H9 (cell line): ENCODE measurements around the gene CDC25A. TPM values are rescaled to one million over a fixed set of nuclear protein-coding genes. Genes with fewer than 3 reads are reported as not detected.

Experiments
- DNase-seq: peaks from one replicate; pipeline ENCODE4 v3.0.0-alpha.2; 2017
- H2AFZ ChIP-seq: one replicate; pipeline ENCODE4 v1.6.1; 2013; ENCODE audit warnings: mild to moderate bottlenecking, low read length, control low read depth, moderate library complexity
- H2AK5ac ChIP-seq: 2 replicates; pipeline ENCODE4 v1.6.1; 2013; ENCODE audit warnings: low read length, control low read depth, mixed read lengths; ENCODE audit not compliant: insufficient read length
- H2BK120ac ChIP-seq: one replicate; pipeline ENCODE4 v1.6.1; 2013; ENCODE audit warnings: low read depth, mild to moderate bottlenecking, low read length, control low read depth, inconsistent platforms; ENCODE audit not compliant: poor library complexity, severe bottlenecking
- H2BK12ac ChIP-seq: 2 replicates; pipeline ENCODE4 v1.6.1; 2013; ENCODE audit warnings: low read length, control low read depth, mixed read lengths, low read depth; ENCODE audit not compliant: insufficient read length
- H2BK15ac ChIP-seq: 2 replicates; pipeline ENCODE4 v1.6.1; 2013; ENCODE audit warnings: low read depth, low read length, control low read depth
- H2BK20ac ChIP-seq: one replicate; pipeline ENCODE4 v1.6.1; 2013; ENCODE audit warnings: low read depth, mild to moderate bottlenecking, low read length, control low read depth, inconsistent platforms; ENCODE audit not compliant: poor library complexity, severe bottlenecking
- H2BK5ac ChIP-seq: 2 replicates; pipeline ENCODE4 v1.6.1; 2013; ENCODE audit warnings: low read length, control low read depth, mixed read lengths; ENCODE audit not compliant: insufficient read length
- H3K14ac ChIP-seq: 2 replicates; pipeline ENCODE4 v1.6.1; 2013; ENCODE audit warnings: low read length, control low read depth; ENCODE audit not compliant: insufficient read depth
- H3K18ac ChIP-seq: 2 replicates; pipeline ENCODE4 v1.6.1; 2013; ENCODE audit warnings: low read depth, mild to moderate bottlenecking, mixed read lengths, low read length, control low read depth; ENCODE audit not compliant: insufficient read length
- H3K23ac ChIP-seq: 2 replicates; pipeline ENCODE4 v1.6.1; 2013; ENCODE audit warnings: low read length, control low read depth, mixed read lengths, low read depth; ENCODE audit not compliant: insufficient read length
- H3K23me2 ChIP-seq: 2 replicates; pipeline ENCODE4 v1.6.1; 2013; ENCODE audit warnings: low read depth, mild to moderate bottlenecking, mixed read lengths, low read length, control low read depth; ENCODE audit not compliant: insufficient read length, poor library complexity, severe bottlenecking
- H3K27ac ChIP-seq: 2 replicates; pipeline ENCODE4 v1.5.1; 2013; ENCODE audit warnings: low read length, control low read depth, mixed read lengths, low read depth; ENCODE audit not compliant: insufficient read length
- H3K27me3 ChIP-seq: 2 replicates; pipeline ENCODE4 v1.6.1; 2013; ENCODE audit warnings: low read length, control low read depth, inconsistent platforms; ENCODE audit not compliant: insufficient read depth
- H3K4ac ChIP-seq: 2 replicates; pipeline ENCODE4 v1.6.1; 2013; ENCODE audit warnings: low read depth, mild to moderate bottlenecking, control low read depth, inconsistent platforms, low read length, moderate library complexity
- H3K4me1 ChIP-seq: 2 replicates; pipeline ENCODE4 v1.6.1; 2013; ENCODE audit warnings: low read length, control low read depth, inconsistent platforms; ENCODE audit not compliant: insufficient read depth
- H3K4me2 ChIP-seq: 2 replicates; pipeline ENCODE4 v1.6.1; 2013; ENCODE audit warnings: low read length, control low read depth, mixed read lengths; ENCODE audit not compliant: insufficient read length, insufficient read depth
- H3K56ac ChIP-seq: 2 replicates; pipeline ENCODE4 v1.6.1; 2013; ENCODE audit warnings: low read depth, mild to moderate bottlenecking, mixed read lengths, low read length, control low read depth; ENCODE audit not compliant: insufficient read length
- H3K79me1 ChIP-seq: 2 replicates; pipeline ENCODE4 v1.6.1; 2013; ENCODE audit warnings: low read depth, mild to moderate bottlenecking, moderate library complexity, low read length, control low read depth, inconsistent platforms; ENCODE audit not compliant: insufficient read depth, poor library complexity, severe bottlenecking
- H3K79me2 ChIP-seq: 2 replicates; pipeline ENCODE4 v1.6.1; 2013; ENCODE audit warnings: low read length, control low read depth, inconsistent platforms; ENCODE audit not compliant: insufficient read depth
- H3K9ac ChIP-seq: 2 replicates; pipeline ENCODE4 v1.6.1; 2013; ENCODE audit warnings: low read length, control low read depth, mixed read lengths; ENCODE audit not compliant: insufficient read length; ENCODE audit errors: extremely low read depth
- H3K9me3 ChIP-seq: one replicate; pipeline ENCODE4 v1.6.1; 2013; ENCODE audit warnings: low read depth, low read length, inconsistent platforms; ENCODE audit not compliant: control insufficient read depth
- H3T11ph ChIP-seq: one replicate; pipeline ENCODE4 v1.6.1; 2013; ENCODE audit warnings: mild to moderate bottlenecking, low read length, control low read depth, inconsistent platforms
- H4K20me1 ChIP-seq: one replicate; pipeline ENCODE4 v1.6.1; 2013; ENCODE audit not compliant: control insufficient read depth, insufficient read length, insufficient read depth
- H4K5ac ChIP-seq: 2 replicates; pipeline ENCODE4 v1.6.1; 2013; ENCODE audit warnings: low read depth, mild to moderate bottlenecking, mixed read lengths, low read length, control low read depth; ENCODE audit not compliant: insufficient read length
- H4K8ac ChIP-seq: replicated peaks from 2 replicates; pipeline ENCODE4 v1.6.1; 2013; ENCODE audit warnings: low read length, control low read depth, mixed read lengths, low read depth; ENCODE audit not compliant: insufficient read length
- H4K91ac ChIP-seq: 2 replicates; pipeline ENCODE4 v1.6.1; 2013; ENCODE audit warnings: low read depth, mild to moderate bottlenecking, moderate library complexity, mixed read lengths, low read length, control low read depth; ENCODE audit not compliant: insufficient read length
- H3K27ac Mint-ChIP-seq, 3 experiments: 2 replicates in 2 of 3; 3 replicates in 1 of 3; pipeline ENCODE4 v1.8.0; 2020 to 2021; ENCODE audit warnings: mixed read lengths in 3 of 3, mild to moderate bottlenecking in 1 of 3, moderate library complexity in 1 of 3
- H3K27me3 Mint-ChIP-seq: 2 replicates; pipeline ENCODE4 v1.8.0; 2021; ENCODE audit warnings: low read depth, mild to moderate bottlenecking, moderate library complexity, mixed read lengths
- H3K36me3 Mint-ChIP-seq, 3 experiments: 2 replicates in 2 of 3; 3 replicates in 1 of 3; pipeline ENCODE4 v1.8.0; 2020 to 2021; ENCODE audit warnings: low read depth in 3 of 3, mixed read lengths in 3 of 3; ENCODE audit not compliant: insufficient read depth in 1 of 3
- H3K4me1 Mint-ChIP-seq, 2 experiments: 2 replicates each; pipeline ENCODE4 v1.8.0; 2020; ENCODE audit warnings: mixed read lengths in 2 of 2
- H3K4me3 Mint-ChIP-seq, 2 experiments: 2 replicates in 1 of 2; 3 replicates in 1 of 2; pipeline ENCODE4 v1.8.0; 2020 to 2021; ENCODE audit warnings: mild to moderate bottlenecking in 2 of 2, mixed read lengths in 2 of 2, moderate library complexity in 1 of 2
- H3K9me3 Mint-ChIP-seq, 2 experiments: 2 replicates in 1 of 2; 3 replicates in 1 of 2; pipeline ENCODE4 v1.8.0; 2020; ENCODE audit warnings: mild to moderate bottlenecking in 2 of 2, mixed read lengths in 2 of 2, moderate library complexity in 1 of 2
- WGBS: extraction: QIAGEN DNeasy Blood & Tissue Kit; methylation state at CpG from one replicate; pipeline ENCODE4 v1.1.7; 2013; ENCODE audit warnings: missing lambda C conversion rate, low lambda C conversion rate, mixed read lengths; ENCODE audit not compliant: insufficient read length; ENCODE audit errors: extremely low coverage; 5-methylcytosine and 5-hydroxymethylcytosine counted together
- total RNA-seq: library from RNA; stranded (reverse); gene quantifications from 2 replicates; pipeline ENCODE4 v1.2.1, GENCODE V29; 2021
- TF ChIP-seq, protein P1 (sequence below): fragments of 200-600 bp; sonication (generic); conservative IDR thresholded peaks from 3 replicates; pipeline ENCODE4 v1.8.0; 2021; ENCODE audit warnings: antibody characterized with exemption, mild to moderate bottlenecking

CDC25A gene
- total RNA-seq, 1 experiment from 2014 or later = 83.3 TPM

- Histone ChIP-seq H3K27me3 (no peaks in the 10 kb centered on the region; the same call in 1 of the 2 replicates), H2BK12ac (no peak overlapping the region), H4K91ac (no peak overlapping the region), H3K4me2 (no peak overlapping the region), H3K27ac (no peak overlapping the region), H3K79me1 (no peaks in the 10 kb centered on the region), H2BK5ac (no peak overlapping the region), H2AK5ac (no peak overlapping the region), H3K18ac (no peak overlapping the region), H4K5ac (no peak overlapping the region), H3K14ac (no peak overlapping the region), H2BK120ac (no peak overlapping the region), H3K23me2 (no peaks in the 10 kb centered on the region), H3T11ph (no peak overlapping the region), H3K4me1 (no peaks in the 10 kb centered on the region), H3K23ac (no peak overlapping the region), H4K20me1 (no peaks in the 10 kb centered on the region), H2BK20ac (no peak overlapping the region), H2BK15ac (no peak overlapping the region), H3K9me3 (no peaks in the 10 kb centered on the region), H3K56ac (no peak overlapping the region), H4K8ac (no peak overlapping the region), H2AFZ (no peak overlapping the region), H3K4ac (no peak overlapping the region), H3K9ac (no peak overlapping the region), H3K79me2 (no peaks in the 10 kb centered on the region)
- Mint-ChIP-seq H3K9me3 (no peaks in the 10 kb centered on the region), H3K4me3 (no peak overlapping the region; a peak in 1 of 5 replicates), H3K4me1 (peaks cover 9 to 11% of the 10 kb centered on the region in 2 experiments), H3K27me3 (peaks cover 35% of the 10 kb centered on the region), H3K36me3 (no peaks in the 10 kb centered on the region), H3K27ac (no peak overlapping the region)
- no CpG with 5 or more reads among the region's 3 CpGs for WGBS
- DNase-seq = no peak
- TF ChIP-seq, protein P1, sequence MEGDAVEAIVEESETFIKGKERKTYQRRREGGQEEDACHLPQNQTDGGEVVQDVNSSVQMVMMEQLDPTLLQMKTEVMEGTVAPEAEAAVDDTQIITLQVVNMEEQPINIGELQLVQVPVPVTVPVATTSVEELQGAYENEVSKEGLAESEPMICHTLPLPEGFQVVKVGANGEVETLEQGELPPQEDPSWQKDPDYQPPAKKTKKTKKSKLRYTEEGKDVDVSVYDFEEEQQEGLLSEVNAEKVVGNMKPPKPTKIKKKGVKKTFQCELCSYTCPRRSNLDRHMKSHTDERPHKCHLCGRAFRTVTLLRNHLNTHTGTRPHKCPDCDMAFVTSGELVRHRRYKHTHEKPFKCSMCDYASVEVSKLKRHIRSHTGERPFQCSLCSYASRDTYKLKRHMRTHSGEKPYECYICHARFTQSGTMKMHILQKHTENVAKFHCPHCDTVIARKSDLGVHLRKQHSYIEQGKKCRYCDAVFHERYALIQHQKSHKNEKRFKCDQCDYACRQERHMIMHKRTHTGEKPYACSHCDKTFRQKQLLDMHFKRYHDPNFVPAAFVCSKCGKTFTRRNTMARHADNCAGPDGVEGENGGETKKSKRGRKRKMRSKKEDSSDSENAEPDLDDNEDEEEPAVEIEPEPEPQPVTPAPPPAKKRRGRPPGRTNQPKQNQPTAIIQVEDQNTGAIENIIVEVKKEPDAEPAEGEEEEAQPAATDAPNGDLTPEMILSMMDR = no peak
Observed at GRCh38 chr3:48219543-48219942, 31.3 kb upstream of the CDC25A start.
